Measurements from ENCODE around the gene VWF.
A peak's percentile ranks its signal among the peaks of the same experiment; 100 is the strongest.

Gene VWF

DNA sequence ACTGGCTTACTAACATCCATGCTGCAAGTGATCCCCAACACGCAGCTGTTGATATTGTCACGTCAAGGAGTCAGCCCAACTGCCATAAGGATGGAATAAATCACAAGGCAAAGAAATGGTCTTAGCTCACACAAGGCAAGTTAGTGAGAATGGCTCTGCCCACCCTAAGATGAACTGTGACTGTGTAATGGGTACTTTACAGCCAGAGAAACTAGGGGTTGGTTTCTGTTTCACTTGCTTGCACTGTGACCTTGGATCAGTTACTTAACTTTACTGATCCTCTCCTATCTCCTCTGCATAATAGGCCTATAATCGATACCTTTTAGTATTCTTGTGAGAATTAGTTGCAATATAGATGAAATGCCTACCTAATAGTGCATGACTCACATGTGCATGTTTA, 127.2 kb downstream of the VWF start:
- TF ChIP-seq, protein P1, sequence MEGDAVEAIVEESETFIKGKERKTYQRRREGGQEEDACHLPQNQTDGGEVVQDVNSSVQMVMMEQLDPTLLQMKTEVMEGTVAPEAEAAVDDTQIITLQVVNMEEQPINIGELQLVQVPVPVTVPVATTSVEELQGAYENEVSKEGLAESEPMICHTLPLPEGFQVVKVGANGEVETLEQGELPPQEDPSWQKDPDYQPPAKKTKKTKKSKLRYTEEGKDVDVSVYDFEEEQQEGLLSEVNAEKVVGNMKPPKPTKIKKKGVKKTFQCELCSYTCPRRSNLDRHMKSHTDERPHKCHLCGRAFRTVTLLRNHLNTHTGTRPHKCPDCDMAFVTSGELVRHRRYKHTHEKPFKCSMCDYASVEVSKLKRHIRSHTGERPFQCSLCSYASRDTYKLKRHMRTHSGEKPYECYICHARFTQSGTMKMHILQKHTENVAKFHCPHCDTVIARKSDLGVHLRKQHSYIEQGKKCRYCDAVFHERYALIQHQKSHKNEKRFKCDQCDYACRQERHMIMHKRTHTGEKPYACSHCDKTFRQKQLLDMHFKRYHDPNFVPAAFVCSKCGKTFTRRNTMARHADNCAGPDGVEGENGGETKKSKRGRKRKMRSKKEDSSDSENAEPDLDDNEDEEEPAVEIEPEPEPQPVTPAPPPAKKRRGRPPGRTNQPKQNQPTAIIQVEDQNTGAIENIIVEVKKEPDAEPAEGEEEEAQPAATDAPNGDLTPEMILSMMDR (IDR thresholded peaks at IDR 0.05) = no peak

DNA sequence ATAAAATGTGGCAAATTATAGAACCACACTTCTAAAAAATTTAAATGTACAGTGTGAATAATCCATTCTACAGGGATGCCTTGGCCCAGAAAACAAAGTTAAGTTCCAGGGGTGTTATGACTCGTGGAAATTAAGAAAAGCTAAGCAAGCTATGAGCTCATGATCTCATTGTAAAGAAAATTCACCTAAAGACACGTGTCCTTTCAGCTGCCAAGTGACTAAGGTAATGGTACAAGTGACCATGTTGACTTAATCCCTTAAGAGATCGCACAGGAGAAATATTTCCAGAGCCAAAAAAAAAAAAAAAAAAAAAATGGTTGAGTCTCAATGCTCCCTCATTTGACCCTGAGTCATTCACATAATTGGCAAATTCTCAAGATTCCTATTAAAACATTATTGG, 128.0 kb downstream of the VWF start:
- TF ChIP-seq, protein P1 (IDR thresholded peaks at IDR 0.05) = no peak

DNA sequence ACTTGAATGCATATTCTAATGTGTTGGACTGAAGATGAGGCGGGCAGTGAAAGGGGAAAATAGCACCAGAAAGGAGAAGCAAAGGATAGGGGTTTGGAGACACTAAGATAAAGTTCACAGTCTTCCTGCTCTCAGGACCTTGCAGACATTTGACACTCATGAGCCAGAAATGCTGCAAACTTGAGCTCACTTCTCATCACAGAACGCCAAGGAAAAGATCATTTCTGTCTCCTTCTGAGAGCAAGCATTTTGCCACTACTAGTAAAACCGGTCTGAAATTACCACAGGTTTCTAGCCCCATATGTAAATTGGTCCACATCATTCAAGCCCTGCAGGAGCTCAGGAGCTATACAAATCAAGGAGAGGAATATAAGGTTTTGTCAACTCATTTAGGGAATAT, 134.8 kb downstream of the VWF start:
- TF ChIP-seq, protein P1 (IDR thresholded peaks at IDR 0.05) = no peak

DNA sequence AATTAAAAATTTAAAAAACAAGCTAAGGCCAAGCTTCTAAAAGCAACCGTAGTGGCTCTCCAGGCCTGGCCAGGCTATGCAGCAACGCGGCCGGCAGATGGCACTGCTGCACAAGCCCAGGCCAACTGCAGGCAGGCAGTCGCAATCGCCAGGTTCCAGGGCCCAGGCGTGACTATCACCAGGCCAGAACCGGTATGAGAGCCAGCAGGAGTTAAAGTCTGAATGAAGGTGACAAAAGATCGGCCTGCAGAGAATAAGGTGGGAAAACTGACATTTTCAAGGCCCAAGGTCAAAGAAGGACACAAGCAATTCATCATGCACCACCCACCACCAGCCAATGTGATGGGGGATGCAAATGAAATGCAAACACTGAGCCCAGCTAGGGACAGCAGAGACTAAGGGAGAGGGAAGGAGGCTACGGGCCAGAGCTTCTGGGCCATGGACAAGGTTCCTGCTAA, 135.8 kb downstream of the VWF start:
- TF ChIP-seq, protein P1 (IDR thresholded peaks at IDR 0.05) = peak; percentile 99

DNA sequence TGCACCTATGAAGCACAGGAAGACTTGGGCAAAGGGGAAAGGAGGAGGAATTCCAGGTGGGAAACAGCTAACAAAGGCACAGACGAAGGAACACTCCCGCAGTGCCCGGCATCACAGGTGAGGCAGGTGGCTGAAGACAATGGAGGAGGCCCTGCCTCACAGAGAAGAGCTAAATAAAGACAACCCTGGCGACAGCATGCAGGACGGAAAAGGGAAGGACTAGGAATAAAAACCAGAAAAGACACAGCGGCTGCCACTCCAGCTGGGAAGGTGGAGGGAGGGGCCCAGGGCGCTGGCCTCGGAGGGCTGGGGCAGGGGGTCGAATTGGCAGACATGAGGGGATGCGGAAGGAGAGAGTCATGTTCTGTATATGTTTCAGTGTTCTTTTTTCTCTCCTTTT, 136.4 kb downstream of the VWF start:
- TF ChIP-seq, protein P1 (IDR thresholded peaks at IDR 0.05) = no peak

GRCh38 chr12:5987573-5987972, 136.9 kb downstream of the VWF start:
- TF ChIP-seq, protein P1 (IDR thresholded peaks at IDR 0.05) = no peak

DNA sequence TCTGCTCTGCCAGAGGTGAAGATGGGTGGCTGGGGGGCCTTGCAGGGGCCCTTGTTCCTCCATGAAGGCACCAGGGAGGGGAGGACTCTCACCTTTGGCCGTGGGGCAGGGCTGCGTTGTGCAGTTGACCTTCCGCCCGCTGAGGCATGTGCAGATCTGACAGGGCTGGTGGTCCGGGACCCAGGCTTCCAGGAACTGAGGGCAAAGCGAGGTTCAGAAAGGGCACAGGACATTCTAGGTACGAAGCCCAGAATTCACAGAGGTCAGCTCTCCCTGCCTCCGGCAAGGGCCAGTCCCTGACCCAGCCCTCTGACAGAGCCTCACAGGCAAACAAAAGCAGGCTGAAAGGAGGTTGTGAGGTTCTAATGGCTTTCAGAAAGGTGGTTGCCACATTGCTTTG, 139.0 kb downstream of the VWF start:
- TF ChIP-seq, protein P1 (IDR thresholded peaks at IDR 0.05) = no peak

GRCh38 chr12:5984873-5985272, 139.6 kb downstream of the VWF start:
- TF ChIP-seq, protein P1 (IDR thresholded peaks at IDR 0.05) = no peak

Measured in LNCAP (cell line).